GM12875 (cell line): Measurements from ENCODE around the gene MAPT.
"Not testable (repeated sequence)": the region's sequence is repeated elsewhere in the genome, so short reads cannot be mapped to it uniquely, and the experiment has no call there.

Experiments
- H3K4me3 ChIP-seq: one replicate; pipeline ENCODE4 v1.5.1; 2011; ENCODE audit warnings: low read depth, low read length, control low read depth
- TF ChIP-seq, protein P1 (sequence below): IDR thresholded peaks from 2 replicates; pipeline ENCODE4 v1.5.1; 2011; ENCODE audit warnings: low read depth, mild to moderate bottlenecking, control low read depth, inconsistent platforms, low read length, moderate library complexity, borderline replicate concordance; ENCODE audit not compliant: insufficient read depth

The MAPT gene

DNA sequence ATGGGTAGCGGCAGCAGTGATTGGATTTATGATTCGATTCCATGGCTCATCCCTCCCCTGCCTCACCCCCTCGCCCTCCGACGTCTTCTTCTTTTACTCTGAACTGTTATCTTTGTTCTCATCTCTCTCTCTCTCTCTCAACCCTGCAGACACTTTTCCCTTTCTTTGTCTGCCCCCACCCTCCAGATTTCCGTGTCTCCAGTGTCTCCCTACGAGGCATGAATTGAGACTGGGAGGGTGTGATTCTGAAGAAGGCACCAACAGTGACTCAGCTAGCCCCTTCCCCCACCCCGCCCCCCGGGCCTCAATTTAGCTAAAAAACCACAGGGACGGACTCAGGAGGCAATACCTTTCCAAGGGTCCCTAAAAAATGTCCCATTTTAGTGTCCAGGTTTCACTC, 57.0 kb downstream of the MAPT start:
- H3K4me3 ChIP-seq = no peak overlapping the region
- TF ChIP-seq, protein P1, sequence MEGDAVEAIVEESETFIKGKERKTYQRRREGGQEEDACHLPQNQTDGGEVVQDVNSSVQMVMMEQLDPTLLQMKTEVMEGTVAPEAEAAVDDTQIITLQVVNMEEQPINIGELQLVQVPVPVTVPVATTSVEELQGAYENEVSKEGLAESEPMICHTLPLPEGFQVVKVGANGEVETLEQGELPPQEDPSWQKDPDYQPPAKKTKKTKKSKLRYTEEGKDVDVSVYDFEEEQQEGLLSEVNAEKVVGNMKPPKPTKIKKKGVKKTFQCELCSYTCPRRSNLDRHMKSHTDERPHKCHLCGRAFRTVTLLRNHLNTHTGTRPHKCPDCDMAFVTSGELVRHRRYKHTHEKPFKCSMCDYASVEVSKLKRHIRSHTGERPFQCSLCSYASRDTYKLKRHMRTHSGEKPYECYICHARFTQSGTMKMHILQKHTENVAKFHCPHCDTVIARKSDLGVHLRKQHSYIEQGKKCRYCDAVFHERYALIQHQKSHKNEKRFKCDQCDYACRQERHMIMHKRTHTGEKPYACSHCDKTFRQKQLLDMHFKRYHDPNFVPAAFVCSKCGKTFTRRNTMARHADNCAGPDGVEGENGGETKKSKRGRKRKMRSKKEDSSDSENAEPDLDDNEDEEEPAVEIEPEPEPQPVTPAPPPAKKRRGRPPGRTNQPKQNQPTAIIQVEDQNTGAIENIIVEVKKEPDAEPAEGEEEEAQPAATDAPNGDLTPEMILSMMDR = no peak

DNA sequence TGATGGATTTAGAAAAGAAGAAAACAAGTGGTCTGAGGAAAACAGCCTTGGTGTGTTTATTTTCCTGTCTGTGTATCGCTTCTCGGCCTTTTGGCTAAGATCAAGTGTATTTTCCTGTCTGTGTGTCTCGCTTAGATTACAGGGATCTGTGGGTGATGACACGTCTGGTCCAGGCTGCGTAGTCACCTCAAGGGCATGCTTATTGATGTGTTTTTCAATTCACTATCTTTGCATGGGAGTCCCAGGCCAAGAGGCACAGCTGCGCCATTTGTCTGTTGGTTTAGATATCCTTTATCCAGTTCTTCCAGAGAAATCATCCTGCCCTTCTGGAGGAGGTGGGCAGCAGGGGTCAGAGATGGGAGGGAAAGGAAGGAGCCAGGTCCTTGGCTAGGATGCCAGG, 57.6 kb downstream of the MAPT start:
- TF ChIP-seq, protein P1 = no peak
- H3K4me3 ChIP-seq = no peak overlapping the region

DNA sequence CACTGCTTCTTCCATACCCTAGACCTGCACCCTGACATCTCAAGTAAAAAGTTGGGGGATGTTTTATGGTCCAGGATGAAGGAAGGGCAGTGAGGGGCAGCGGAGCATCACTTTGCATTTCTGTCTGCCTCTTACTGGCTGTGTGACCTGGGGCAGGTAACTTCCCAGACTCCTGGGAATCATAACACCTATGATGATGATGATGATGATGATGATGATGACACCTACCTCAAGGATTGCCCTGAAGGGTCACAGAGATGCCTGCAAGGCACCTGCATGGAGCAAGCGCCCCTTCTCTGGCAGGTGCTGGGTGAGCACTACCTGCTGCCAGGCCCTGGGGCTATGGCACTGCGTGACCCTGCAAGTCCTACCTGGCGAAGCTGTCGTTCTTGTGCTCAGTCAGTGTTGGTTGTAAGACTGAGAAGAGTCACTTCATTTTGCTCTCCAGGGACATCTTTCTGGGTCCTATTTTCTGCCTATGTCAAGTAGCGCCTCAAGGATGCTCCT, 58.5 kb downstream of the MAPT start:
- TF ChIP-seq, protein P1 = no peak
- no peak overlapping the region for H3K4me3 ChIP-seq

DNA sequence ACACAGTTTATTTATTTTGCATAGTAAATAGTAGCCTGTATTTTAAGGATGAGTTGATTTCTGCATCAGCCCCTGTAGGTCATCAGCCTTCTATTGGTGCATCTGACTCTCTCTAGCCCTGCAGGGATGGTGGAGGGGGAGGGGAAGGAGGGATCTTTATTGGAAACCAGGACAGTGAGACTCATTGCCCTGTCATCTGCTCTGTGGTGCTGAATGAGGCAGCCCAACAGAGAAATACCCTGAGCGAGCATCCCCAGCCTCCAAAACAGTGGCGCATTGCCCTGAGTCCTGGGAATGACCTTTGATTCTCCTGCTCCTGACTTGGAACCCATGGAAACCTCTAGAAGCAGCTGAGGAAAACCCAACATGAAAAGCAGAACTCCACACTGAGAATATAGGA, 59.2 kb downstream of the MAPT start:
- H3K4me3 ChIP-seq = no peak overlapping the region
- TF ChIP-seq, protein P1 = no peak

DNA sequence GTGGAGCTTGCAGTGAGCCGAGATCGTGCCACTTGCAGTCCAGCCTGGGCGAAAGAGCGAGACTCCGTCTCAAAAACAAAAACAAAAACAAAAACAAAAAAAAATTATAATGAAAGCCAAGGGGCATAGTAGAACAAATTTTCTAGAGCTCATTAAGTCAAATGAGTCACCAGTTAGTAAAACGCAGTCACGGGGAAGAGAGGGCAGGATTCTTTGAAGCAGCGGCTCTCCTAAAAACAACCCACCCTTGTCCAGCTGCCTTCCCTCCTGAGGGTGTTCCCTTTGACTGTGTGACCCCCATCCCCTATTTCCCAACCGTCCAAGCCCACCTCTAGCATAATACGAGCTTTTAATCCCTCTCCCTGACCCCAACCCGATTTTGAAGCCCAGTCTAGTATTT, 60.6 kb downstream of the MAPT start:
- no peak overlapping the region for H3K4me3 ChIP-seq
- TF ChIP-seq, protein P1 = no peak

DNA sequence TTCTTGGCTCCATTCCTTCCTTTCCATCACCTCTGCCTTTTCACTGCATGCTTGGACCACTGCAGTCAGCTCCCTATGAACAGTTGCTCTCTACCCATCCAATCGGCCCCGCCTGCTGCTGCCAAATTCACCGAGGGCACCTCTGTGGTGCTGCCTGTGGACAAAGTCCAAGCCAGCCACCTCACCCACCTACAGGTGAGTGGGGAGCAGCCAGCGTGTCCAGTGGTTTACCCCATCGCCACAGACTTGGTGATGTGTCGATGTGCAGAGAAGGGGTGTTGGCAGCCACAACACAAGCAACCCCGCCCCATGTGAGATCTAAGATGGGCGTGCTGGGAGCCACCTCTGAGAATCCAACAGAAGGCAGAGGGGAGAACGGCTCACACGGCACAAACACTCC, 61.0 kb downstream of the MAPT start:
- TF ChIP-seq, protein P1 = no peak
- H3K4me3 ChIP-seq = no peak overlapping the region

DNA sequence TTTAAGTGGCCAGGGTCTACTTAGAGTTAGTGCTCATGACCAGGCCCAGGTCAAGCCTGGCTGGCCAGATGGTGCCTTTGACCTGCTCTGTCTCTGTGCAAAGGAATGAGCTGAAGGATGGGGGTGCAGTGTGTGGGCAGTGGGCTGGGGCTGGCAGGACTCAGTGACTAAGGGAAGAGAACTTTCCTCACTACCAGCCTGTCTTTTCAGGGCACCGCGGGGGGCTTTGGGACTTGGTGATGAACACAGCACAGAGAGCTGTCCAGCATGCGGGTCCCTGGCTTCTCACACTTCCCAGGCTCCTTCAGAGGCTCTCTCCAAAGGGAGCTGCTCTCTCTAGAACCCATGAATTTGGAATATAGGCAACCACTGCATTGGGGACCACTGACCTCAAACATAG, 61.7 kb downstream of the MAPT start:
- TF ChIP-seq, protein P1 = no peak
- no peak overlapping the region for H3K4me3 ChIP-seq

DNA sequence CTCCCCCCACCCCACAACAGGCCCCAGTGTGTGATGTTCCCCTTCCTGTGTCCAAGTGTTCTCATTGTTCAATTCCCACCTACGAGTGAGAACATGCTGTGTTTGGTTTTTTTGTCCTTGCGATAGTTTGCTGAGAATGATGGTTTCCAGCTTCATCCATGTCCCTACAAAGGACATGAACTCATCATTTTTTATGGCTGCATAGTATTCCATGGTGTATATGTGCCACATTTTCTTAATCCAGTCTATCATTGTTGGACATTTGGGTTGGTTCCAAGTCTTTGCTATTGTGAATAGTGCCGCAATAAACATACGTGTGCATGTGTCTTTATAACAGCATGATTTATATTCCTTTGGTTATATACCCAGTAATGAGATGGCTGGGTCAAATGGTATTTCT, 62.4 kb downstream of the MAPT start:
- H3K4me3 ChIP-seq = not testable (repeated sequence)
